GM06990 (cell line): ENCODE results near the gene LEFTY2.

Source experiments
- DNase-seq: peaks from one replicate; pipeline ENCODE4 v3.0.0-alpha.2; 2011; ENCODE audit not compliant: insufficient read length; ENCODE audit errors: extremely low read depth
- H3K27me3 ChIP-seq: replicated peaks from 2 replicates; pipeline ENCODE4 v1.6.0; 2011; ENCODE audit warnings: low read length; ENCODE audit not compliant: control insufficient read depth, insufficient read depth
- H3K36me3 ChIP-seq: 2 replicates; pipeline ENCODE4 v1.5.1; 2011; ENCODE audit warnings: low read length; ENCODE audit not compliant: control insufficient read depth, insufficient read depth
- H3K4me3 ChIP-seq: replicated peaks from 2 replicates; pipeline ENCODE4 v1.5.1; 2011; ENCODE audit warnings: low read depth, mild to moderate bottlenecking, control low read depth, low read length
- TF ChIP-seq, protein P1 (sequence below): IDR thresholded peaks from 2 replicates; pipeline ENCODE4 v1.5.1; 2011; ENCODE audit warnings: low read length, control low read depth, mild to moderate bottlenecking, inconsistent platforms; ENCODE audit not compliant: insufficient read depth, poor library complexity, severe bottlenecking

Gene LEFTY2

DNA sequence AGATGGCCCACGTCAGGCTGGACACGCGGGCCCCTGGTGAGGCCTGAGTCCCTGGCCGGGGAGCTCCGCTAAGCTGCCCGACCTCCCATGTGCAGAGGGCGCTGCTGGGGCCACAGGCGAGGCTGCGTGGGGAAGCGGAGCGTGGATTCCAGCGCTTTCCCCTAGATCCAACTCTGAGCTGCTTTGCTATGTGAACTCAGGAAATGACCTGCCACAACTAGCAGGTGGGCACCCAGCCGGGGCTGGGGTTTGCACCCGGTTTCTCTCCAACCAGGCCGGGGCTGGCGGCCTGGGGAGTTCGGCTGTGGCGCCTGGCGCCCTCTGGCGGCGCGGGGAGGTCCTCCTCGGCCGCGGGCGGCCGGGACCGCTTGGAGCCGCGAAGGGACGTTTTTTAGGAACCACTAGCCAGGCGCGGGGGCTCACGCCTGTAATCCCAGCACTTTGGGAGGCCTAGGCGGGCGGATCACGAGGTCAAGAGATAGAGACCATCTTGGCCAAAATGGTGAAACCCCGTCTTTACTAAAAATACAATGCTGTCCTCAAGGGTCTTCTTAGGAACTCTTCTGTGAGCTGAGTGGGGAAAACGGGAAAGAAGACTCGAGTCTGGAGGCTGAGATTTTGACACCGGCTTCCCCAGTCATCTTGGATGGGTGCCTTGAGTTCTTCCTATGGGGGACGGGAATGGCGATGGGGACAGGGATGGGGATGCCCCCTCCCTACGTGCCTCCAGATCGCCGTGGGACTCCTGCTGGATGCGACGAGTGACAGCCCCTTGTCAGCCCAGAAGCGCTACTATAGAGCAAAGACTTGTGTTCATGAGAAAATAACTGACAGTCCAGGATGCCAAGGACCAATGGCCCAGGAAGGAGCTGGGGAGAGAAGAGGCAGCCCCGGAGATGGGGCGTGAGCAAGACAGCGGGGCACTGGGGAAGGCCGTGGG, 29.6 kb downstream of the LEFTY2 start:
- Histone ChIP-seq H3K4me3 (no peak overlapping the region), H3K36me3 (peaks cover 6% of the 10 kb centered on the region), H3K27me3 (no peaks in the 10 kb centered on the region)
- TF ChIP-seq, protein P1, sequence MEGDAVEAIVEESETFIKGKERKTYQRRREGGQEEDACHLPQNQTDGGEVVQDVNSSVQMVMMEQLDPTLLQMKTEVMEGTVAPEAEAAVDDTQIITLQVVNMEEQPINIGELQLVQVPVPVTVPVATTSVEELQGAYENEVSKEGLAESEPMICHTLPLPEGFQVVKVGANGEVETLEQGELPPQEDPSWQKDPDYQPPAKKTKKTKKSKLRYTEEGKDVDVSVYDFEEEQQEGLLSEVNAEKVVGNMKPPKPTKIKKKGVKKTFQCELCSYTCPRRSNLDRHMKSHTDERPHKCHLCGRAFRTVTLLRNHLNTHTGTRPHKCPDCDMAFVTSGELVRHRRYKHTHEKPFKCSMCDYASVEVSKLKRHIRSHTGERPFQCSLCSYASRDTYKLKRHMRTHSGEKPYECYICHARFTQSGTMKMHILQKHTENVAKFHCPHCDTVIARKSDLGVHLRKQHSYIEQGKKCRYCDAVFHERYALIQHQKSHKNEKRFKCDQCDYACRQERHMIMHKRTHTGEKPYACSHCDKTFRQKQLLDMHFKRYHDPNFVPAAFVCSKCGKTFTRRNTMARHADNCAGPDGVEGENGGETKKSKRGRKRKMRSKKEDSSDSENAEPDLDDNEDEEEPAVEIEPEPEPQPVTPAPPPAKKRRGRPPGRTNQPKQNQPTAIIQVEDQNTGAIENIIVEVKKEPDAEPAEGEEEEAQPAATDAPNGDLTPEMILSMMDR, result peak; percentile 35
- DNase-seq, result peak; percentile 62

DNA sequence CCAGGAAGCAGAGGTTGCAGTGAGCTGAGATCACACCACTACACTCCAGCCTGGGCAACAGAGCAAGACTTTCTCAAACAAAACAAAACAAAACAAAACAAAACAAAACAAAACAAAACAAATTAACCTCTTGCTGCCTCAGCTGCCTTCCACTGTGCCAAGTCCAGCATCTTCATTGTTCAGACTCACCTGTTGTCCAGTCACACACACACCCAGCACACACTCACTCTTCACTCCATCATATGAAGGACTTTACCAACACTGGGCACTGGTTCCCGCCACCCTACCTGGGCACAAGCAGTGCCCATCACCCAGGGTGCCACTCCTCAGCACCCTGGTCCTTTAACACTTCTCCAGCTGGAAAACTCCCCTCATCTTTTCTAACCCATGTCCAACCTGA, 31.5 kb downstream of the LEFTY2 start:
- TF ChIP-seq, protein P1, result no peak
- H3K27me3 ChIP-seq, result no peaks in the 10 kb centered on the region
- no peak for DNase-seq
- H3K36me3 ChIP-seq, result no peaks in the 10 kb centered on the region; the same call in none of the 2 replicates
- no peak overlapping the region for H3K4me3 ChIP-seq

DNA sequence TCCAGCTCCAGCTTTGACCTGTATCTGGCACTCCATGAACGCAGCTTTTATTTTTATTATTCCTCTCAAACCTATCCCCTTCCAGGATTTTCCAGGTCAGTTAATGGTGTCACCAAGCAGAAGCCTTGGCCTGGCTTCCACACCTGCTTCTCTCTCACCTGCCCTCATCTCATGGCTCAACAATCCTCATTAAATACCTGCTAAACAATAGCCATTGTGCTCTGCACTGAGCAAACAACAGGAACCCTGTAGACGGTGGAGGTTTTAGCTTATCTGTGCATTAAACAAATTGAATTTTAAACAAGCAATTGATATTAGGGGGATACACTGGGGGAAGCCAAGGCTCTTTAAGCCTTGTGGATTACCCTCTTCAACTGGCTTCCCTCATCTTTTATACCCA, 32.2 kb downstream of the LEFTY2 start:
- no peaks in the 10 kb centered on the region for H3K27me3 ChIP-seq
- H3K36me3 ChIP-seq, result no peaks in the 10 kb centered on the region; the same call in none of the 2 replicates
- no peak for DNase-seq
- no peak overlapping the region for H3K4me3 ChIP-seq
- TF ChIP-seq, protein P1, result no peak

DNA sequence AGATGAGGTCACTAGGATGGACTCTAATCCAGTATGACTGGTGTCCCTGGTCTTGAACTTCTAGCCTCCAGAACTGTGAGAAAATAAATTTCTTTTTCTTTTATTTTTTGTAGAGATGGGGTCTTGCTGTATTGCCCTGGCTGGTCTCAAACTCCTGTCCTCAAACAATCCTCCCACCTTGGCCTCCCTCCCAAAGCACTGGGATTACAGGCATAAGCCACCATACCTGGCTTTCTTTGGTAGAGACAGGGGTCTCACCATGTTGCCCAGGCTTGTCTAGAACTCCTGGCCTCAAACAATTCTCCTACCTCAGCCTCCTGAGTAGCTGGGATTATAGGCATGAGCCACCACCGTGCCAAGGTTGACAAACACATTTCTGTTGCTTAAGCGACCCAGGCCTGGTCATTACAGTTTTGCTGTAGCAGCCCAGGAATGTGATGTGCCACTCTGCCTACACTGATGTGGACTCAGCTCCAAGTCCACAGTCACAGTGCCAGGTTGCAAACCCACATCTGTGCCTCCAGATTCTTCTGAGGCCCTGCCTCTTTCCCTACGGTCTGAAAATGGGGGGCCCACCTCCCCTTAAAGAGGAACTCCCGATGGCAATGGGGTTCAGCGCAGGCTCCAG, 32.9 kb downstream of the LEFTY2 start:
- Histone ChIP-seq H3K36me3 (no peaks in the 10 kb centered on the region), H3K27me3 (no peaks in the 10 kb centered on the region), H3K4me3 (no peak overlapping the region)
- TF ChIP-seq, protein P1, result no peak
- no peak for DNase-seq

DNA sequence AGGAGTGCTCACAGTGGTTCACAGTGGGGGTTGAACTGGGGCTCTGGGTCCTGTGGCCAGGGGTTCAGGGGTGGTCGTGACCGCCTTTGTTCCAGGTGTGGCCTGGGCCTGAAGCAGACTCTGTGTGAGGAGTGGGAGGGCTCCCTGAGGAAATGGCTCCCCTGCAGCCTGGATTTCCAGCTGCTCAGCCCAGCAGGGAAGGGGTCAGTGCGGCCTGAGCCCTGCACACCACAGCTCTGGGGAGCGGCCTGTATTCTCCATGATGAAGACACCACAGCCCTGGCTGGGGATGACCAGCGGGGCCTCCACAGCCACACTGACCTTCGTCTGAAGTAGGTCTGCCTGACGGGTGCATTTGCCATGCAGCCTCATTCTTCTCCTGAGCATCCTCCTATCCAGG, 33.7 kb downstream of the LEFTY2 start:
- H3K27me3 ChIP-seq, result no peaks in the 10 kb centered on the region
- TF ChIP-seq, protein P1, result no peak
- no peak for DNase-seq

More for the DNA sequence above, 33.7 kb downstream of the LEFTY2 start:
- Histone ChIP-seq H3K4me3 (no peak overlapping the region), H3K36me3 (no peaks in the 10 kb centered on the region)
